ENCODE data around the gene SUCNR1.

DNA sequence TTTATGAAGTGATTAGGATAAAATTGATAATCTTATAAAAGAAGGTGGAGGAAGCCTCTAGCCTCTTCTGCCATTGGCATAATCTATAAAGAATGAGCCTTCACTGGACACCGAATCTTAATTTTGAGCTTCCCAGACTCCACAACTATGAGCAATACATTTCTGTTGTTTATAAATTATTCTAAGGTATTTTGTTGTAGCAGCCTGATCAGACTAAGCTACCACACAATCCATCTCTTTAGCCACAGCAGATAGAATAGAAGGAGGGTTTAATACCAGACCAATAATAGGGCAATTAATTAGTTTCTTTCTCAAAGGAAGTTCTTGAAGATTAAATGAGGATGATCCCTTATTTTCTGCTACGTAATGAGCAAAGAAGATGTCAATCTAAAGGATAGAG is 33.3 kb downstream of the SUCNR1 start:
- no peak for TF ChIP-seq POLR2A (IDR thresholded peaks at IDR 0.05; ENCODE audit: low read depth, low read length)
- TF ChIP-seq, protein P1, sequence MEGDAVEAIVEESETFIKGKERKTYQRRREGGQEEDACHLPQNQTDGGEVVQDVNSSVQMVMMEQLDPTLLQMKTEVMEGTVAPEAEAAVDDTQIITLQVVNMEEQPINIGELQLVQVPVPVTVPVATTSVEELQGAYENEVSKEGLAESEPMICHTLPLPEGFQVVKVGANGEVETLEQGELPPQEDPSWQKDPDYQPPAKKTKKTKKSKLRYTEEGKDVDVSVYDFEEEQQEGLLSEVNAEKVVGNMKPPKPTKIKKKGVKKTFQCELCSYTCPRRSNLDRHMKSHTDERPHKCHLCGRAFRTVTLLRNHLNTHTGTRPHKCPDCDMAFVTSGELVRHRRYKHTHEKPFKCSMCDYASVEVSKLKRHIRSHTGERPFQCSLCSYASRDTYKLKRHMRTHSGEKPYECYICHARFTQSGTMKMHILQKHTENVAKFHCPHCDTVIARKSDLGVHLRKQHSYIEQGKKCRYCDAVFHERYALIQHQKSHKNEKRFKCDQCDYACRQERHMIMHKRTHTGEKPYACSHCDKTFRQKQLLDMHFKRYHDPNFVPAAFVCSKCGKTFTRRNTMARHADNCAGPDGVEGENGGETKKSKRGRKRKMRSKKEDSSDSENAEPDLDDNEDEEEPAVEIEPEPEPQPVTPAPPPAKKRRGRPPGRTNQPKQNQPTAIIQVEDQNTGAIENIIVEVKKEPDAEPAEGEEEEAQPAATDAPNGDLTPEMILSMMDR (conservative IDR thresholded peaks at IDR 0.05; ENCODE audit: low read depth, low read length): no peak
- no peak for TF ChIP-seq RAD21 (IDR thresholded peaks at IDR 0.05; ENCODE audit: low read length)
- TF ChIP-seq RFX5 (IDR thresholded peaks at IDR 0.05; ENCODE audit: low read depth, low read length): no peak
- TF ChIP-seq, protein P2, sequence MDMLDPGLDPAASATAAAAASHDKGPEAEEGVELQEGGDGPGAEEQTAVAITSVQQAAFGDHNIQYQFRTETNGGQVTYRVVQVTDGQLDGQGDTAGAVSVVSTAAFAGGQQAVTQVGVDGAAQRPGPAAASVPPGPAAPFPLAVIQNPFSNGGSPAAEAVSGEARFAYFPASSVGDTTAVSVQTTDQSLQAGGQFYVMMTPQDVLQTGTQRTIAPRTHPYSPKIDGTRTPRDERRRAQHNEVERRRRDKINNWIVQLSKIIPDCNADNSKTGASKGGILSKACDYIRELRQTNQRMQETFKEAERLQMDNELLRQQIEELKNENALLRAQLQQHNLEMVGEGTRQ (IDR thresholded peaks at IDR 0.05; ENCODE audit: low read depth, low read length): no peak
- TF ChIP-seq RCOR1 (IDR thresholded peaks at IDR 0.05; ENCODE audit: insufficient replicate concordance, low read length): no peak

All from IMR-90 (cell line).